GM19099 (cell line): ENCODE data around the gene DPP4.

Experiments used
- POLR2A ChIP-seq: IDR thresholded peaks from 3 replicates; pipeline ENCODE4 v1.6.1; 2011; ENCODE audit warnings: low read depth; ENCODE audit not compliant: insufficient read length; ENCODE audit errors: extremely low read depth

The DPP4 gene

DNA sequence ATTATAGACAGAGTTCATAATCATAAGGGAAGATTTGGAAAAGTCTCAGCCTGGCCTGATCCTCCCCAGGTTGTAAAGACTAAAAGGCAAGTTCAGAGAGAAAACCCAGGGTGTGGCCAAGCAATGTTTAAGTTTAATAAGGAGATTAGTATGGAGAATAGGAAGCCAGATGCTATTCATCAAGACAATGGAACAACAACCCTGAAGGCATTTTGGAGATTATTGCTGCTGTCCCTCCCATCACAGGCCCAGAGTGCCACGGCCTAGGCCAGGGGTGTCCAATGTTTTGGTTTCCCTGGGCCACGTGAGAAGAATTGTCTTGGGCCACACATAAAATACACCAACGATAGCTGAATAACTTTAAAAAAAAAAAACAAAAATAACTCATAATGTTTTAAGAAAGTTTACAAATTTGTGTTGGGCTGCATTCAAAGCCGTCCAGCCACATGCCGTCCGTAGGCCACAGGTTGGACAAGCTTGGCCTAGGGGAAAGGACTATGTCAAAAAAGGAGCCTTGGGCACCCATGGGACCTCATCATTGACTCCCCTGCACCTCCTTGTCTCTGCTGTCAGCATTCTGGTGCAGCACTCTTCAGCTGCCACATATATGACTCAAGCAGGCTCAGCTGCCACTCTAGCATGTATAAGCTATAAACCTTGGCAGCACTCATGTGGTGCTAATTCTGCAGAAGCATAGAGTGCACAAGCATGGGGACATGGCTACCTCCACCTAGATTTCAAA is 20.8 kb downstream of the DPP4 start:
- TF ChIP-seq POLR2A: no peak

DNA sequence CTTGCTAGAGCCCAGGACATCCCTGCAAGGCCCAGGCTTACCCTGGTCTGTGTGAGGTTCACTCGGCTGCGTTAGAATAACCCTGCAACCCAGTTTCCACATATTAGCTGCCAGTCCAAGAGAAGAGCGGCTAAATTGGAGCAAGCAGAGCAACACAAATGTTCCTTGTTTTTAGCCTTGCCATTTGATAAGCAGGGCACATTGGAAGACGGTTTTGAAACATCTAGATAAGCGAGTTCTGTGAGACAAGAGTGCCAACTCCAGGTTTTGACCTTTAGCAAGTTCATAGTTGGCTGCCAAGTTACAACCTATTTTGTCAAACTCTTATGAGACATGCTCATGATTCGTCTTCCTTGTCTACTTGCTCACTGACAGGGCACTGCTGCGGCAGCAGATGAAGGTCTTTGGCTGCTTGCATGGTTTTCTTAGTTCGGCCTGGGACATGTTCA is 23.5 kb downstream of the DPP4 start:
- TF ChIP-seq POLR2A: no peak

DNA sequence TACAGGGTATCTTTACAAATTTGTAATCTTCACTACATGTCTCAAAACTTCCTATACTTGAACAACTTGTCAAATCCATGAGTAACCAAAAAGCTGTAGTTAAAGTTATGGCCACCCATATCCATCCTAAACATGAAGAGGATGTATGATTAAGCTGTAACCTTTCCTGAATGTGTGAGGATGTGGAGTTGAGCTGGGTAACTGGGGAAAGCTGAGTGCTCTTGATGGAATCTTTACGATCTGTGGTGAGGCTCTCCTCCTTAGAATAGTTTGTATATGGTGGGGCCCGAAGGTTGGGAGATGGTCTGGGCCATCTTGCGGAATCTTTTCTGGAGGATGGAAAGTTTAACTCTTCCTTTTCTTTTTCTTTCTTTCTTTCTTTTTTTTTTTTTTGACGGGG is 29.4 kb downstream of the DPP4 start:
- TF ChIP-seq POLR2A: no peak

DNA sequence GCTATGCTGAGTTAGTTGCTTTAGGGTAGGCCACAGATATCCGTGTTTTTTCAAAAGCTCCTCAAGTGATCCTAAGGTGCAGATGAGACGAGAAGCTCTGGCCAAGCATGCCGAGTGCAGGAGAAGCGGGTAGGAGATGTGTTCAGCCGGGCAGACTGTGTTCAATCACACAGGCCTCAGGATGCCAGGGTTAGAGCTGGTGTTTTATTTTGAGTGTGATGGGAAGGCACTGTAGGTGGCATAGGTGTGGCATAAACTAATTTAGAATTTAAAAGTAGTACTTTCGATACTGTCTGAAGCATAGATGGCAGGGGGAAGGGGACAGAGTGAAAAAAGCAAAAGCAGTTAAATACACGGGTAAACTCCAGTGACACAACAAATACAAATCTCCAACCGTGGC is 30.9 kb downstream of the DPP4 start:
- no peak for TF ChIP-seq POLR2A

DNA sequence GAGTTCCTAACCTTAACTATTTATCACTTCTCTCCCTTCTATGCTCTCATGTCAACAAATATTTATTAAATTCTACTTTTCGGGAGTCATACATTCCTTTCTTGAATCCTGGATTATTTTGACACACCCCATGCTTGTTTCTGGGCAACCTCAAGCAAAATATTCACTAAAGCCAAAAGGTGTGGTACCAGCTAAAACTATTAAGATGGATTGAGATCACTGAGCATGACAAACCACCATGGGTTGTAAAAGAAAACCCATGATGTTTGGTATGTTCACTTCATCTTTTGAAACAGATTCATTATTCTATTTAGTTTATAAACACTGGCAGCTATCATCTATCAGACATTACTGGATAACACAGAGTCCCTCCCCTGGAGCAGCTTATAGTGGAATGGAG is 32.5 kb downstream of the DPP4 start:
- no peak for TF ChIP-seq POLR2A

DNA sequence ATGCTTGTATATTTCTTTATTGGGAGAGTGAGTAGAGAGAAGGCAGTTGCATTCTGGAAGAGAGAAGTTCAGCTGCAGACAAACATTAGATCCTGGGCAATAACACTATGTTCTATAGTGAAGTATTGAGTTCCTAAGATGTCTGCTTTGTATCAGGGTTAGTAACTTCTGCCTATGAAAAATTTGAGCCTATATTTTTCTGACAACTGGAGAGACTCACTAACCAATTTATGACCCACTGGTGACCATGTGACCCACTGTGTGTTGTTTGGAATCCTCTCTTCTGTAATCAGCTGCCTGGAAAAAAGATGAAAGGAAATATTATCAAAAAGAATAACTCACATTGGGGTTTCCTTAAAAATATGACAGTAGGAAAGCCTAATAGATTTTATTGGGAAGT is 35.3 kb downstream of the DPP4 start:
- no peak for TF ChIP-seq POLR2A

DNA sequence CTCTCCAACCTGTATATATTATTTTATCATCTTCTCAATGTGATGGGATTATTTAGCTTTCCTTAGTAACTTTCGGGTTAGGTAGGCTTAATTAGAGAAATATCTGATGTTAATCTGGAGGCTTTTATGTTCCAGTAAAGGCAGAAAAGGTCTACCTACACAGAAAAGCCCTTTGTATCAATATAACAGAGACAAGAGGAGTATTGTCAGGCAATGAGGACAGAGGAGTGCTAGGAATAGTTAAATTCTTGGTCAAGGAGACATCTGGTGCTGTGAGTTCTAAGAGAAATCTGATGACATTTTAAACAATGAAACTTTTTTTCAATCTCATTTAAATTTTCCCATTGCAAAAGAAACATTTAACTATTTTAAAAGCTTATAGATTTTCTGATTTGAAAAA is 36.1 kb downstream of the DPP4 start:
- no peak for TF ChIP-seq POLR2A

DNA sequence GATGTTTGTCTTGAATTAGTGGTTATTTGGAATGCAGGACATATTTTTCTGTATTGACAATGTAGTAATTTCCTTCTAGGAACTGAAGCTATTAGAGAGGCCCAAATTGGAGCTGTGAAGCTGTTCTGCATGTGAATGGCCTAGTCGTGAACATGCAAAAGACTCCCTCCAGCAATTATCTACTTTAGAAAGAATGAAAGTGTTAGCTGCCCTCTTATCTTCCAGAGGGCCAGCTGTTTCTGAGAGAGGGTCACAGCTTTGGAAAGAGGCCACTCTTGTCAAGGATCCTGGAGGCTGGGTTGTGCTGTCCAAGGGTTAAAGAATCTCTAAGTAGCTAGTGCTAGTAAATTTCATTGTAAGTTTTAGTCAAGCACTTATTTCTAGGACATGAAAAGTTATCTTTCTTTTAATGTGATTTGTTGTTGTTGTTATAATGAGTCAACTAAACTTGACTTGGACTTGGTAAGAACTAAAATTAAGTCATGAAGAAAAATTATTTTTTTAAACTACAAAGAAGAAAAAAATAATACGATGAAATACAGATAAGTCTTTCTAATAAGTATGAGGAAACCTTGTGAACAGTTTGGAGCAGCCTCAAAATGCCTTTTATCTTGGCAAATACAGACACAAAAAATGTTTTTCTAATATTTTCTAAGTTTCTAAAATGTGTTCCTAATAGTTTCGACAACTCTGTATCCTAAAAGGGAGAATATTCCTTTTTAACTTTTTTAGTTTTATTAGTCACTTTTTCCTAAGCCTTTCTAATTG is 36.8 kb downstream of the DPP4 start:
- TF ChIP-seq POLR2A: no peak

DNA sequence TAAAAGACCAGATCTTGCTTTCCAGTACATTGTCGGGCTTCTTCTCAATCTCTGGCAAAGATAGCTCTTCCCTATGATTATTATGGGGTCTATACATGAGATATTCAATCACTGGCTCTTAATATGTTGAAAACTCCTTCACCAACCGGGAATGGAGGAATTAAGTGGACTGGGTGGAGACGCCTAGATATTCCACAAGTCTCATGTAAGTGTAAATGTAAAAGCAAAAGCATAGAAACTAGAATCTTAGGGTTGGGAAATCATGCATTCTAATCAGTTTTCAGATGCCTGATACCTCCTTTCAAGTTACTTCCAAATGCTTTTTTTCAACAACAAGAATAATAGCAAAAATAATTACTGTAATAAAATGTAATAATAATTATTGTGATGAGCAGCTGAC is 38.0 kb downstream of the DPP4 start:
- no peak for TF ChIP-seq POLR2A

DNA sequence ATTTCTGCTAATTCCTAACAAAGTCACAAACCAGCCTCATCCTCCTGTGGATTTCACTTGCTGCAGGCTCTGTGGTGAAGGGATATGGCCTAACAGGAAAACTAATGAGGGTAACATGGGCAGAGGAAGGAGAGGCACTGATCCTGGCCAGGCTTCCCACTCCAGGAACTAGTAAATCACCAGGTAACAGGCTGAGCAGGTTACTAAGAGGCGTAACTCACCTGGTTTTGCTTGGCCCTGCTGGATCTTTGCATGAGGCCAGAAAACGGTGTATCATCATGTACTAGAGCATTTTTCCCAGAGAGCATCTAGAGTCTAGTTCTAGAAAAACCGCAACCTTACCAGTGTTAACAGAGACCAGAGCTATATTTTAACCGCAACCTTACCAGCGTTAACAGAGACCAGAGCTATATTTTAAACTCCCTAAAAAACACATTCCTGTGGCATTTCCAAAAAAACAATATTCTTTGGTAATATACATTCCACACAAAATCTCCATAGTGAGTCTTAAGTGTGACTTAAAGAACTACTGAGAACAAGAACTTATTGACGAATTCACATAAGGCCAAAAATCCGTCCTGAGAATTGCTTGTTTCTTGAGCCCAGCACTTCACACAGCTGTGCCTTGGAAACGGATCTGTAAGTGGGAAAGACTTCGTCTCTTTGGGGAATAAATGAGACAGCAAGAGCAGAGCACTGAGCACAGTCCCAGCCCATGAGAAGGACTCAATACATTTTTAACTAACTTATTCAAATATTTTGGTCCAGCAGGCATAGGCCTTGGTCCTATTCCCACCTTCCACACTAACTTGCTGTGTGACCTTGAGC is 43.4 kb downstream of the DPP4 start:
- no peak for TF ChIP-seq POLR2A

DNA sequence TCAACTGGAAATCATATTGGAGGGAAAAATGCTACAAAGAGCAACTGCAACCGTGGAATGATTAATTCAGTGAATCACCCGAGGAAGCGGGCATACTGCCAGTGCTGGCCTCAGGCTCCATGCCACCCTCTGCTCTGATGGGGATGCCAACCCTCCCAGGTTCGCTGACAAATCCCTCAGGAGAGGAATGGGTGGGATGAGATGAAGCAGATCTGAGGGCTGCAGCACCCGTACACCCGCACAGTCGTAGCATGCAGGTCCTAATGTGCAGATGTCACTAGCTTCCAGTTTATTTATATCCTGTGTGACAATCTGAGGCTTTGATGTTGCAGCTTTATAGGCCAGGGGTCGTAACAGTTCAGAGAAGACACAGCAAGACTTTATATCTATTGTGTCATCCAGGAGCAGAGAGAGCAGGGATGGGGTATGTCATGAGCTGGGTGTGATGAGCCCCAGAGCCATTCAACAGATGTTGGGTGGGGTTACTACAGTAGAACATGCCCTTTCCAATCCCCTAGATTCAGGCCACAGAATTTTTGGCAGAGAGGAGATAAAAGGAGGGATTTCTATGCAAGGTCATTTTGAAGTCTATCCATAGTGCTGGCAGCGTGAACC is 44.6 kb downstream of the DPP4 start:
- no peak for TF ChIP-seq POLR2A

DNA sequence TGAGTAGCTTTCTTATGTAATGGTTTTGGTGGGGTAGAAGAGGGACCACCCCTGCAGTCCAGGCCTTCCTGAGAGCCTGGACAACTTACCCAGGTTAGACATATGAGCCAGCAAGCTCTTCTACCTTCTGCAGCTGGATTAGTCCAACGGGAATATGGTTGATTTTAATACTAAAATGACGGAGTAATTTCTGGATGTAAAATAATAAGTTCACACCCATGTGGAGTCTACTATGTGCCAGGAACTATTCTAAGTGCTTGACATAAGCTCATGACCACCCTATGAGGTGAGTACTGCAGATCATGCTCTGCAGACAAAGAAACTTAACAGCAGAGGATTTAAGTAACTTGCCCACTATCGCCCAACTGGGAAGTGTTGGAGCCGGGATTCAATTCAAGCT is 45.5 kb downstream of the DPP4 start:
- no peak for TF ChIP-seq POLR2A

DNA sequence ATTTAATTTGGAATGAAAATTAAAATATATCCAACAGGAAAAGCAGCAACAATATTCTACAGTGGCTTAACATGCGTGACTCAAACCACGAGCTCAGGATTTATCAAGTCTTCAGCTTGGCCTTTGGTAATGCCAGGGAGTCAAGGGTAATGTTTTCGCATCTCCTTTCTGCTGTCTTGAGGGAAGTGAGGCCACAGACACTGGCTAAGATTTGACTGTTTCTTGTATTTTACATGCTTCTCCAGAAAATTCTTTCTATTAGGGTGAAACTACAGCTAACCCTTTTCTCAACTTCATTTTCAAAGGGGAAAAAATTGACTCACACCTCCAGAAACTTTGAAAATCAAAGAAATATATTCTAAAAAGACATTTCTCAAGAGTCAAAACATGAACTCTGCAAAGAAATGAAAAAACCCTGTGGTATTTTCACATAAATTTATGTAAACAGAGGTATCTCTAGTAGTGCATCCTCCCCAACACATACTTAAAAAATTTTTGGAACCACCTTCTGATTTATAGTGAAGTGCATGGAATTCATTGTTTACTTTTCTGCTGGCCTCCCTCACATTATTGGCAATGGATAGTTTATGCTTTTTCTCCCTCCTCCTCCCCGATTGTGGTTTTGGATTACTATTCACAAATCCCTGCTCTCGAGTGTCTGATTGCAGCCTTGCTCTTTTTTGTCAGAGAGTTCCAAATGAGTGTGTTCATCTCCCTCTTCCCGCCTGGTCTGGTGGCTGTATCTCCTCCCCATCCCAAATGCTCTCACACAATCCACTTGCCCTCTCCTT is 48.7 kb downstream of the DPP4 start:
- no peak for TF ChIP-seq POLR2A

DNA sequence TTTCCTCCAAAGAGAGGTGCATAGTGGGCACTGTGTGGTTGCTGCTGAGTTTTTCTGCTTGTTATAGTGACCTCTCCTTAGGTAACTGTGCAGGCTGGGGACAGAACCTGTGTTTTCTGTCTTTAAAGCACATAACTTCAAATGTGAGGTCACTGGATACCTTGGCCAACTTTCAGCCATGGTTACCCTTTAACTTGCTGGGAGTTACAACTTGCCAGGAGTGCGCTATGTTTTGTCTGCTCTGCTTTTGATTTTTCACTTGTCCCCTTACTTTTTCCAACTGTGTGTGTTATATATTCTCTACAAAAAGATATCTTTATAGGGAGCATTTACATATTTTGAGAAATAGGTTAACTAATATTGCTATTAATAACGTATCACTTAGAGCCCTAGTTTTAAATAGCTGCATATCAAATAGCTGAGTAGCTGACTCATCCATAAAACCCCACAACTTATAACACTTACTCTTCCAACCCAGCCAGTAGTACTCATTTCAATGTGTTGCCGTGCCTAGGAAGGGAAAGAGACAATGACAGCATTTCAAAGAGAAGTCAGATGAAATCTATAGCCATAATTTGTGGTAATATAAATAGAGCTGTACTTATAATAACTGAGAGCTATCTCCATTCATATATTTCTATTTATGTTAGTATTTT is 51.6 kb downstream of the DPP4 start:
- no peak for TF ChIP-seq POLR2A

DNA sequence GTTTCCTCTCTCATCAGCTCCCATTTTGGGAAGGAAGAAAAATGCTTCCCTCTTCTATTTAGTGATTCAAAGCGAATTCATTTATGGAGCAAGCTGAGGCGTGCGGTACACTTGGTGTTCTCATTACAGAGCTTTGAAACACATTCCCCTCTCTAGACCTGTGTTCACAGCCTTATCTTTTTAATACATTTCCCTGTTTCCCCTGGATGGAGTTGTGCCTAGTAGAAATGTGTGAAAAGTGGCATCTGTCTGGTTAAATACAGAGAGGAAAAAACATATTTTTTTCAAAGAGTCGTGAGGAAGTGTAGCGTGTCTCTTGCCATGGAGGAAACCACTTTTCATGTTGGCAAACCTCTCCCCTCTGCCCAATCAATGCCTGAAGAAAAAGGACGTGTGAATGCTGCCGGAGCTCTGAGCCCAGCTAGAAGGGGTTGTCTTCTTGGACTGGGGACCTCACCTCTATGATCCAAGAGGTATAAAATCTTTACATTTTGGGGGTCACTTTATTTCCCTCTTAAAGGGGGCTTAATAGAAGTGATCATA is 52.4 kb downstream of the DPP4 start:
- no peak for TF ChIP-seq POLR2A
